ENCODE results near the gene ZNF672. TPM values are rescaled to one million over a fixed set of nuclear protein-coding genes. Genes with fewer than 3 reads are reported as not detected.
"Not testable (repeated sequence)": the region's sequence is repeated elsewhere in the genome, so short reads cannot be mapped to it uniquely, and the experiment has no call there.

The ZNF672 gene
- total RNA-seq, 3 donors from 2014 or later: 23.2 to 31.6 (median 27.2) TPM

DNA sequence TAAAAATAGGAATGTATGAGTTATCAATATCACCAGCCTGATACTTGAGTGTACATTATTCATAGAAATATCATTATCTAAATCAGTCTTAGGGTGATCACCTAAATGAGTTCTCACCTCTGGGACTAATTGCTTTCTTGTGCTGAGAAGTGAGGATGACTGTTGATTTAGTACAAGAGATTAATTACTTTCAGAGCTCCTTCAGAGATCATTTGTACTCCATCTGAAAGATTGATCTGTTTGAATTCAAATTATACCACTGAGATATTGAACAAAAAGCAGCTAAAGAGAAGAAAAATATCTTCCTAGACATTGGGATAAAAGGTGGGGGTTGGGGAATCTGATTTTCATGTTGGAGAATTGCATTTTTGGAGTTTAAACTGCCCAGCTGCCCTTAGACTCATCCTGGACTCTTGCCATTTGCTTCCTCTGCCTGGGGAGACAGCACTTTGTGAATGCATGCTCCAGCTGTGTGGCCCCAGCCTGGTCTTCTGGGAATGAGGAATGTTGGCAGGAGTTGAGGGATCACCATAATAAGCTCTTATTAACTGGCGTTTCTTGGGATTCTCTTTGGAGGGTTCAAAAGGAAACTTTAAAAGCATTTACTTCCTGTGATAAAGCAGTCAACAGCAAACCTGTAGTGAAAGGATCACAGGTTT lies 48.3 kb downstream of the ZNF672 start:
- no peaks in the 10 kb centered on the region for H3K36me3 ChIP-seq
- no peaks in the 10 kb centered on the region for H3K27me3 ChIP-seq
- H3K9me3 ChIP-seq: no peaks in the 10 kb centered on the region
- no peak overlapping the region for H3K27ac ChIP-seq
- DNase-seq (ENCODE audit: low spot score in 2 of 2): no peak
- H3K4me1 ChIP-seq: no peaks in the 10 kb centered on the region
- intact Hi-C loops (cut with DNase I; ENCODE audit: low total_unique reads): no loop called here
- H3K4me3 ChIP-seq: no peak overlapping the region
- TF ChIP-seq POLR2AphosphoS5 (IDR thresholded peaks at IDR 0.05) (no peak), CTCF (IDR thresholded peaks at IDR 0.05) (no peak), POLR2A (IDR thresholded peaks at IDR 0.05) (no peak)

GRCh38 chr1:248889914-248890243 lies 51.9 kb downstream of the ZNF672 start:
- H3K4me1 ChIP-seq; H3K27me3 ChIP-seq; DNase-seq (ENCODE audit: low spot score in 2 of 2); H3K36me3 ChIP-seq; H3K27ac ChIP-seq; H3K9me3 ChIP-seq; intact Hi-C loops (cut with DNase I; ENCODE audit: low total_unique reads); H3K4me3 ChIP-seq: not testable (repeated sequence)

DNA sequence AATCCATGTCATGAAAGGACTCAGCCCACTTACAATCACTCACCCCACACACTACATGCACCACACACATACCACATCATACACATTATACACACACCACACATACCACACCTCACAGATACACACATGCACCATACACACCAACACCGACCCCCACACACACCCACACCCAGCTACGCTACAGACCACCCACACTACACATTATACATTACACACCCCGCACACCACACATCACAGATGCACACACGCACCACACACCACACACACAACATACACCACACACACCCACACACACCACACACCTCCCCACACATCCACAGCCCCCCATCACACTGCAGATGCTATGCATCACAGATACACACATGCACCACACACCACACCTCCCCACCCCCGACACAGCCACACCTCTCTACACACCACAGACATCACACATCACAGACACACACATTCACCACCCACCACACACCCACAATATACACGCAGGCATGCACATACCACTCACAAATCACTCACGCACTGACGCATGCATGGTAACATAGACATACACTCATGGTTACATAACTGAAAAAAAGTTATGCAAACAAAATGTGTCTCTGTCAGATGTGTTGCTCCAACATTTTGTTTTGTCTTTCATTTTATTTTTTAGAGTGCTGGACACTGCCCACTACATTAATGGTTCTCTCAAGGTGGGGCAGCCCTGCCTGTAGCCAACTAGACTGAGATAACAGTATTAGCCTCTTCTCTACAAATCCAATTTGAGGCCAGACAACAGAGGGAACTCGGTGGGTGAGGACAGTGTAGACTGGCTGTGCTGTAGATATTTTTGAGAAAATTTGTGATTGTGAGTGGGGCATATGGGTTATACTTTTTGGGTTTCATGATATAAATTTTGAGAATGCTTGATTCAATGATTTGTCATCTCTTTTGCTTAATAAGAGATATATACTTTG lies 52.8 kb downstream of the ZNF672 start:
- intact Hi-C loops (cut with DNase I; ENCODE audit: low total_unique reads): no loop called here
- DNase-seq (ENCODE audit: low spot score in 2 of 2): no peak
- no peak overlapping the region for H3K27ac ChIP-seq
- TF ChIP-seq CTCF (IDR thresholded peaks at IDR 0.05) (no peak), POLR2A (IDR thresholded peaks at IDR 0.05) (no peak), POLR2AphosphoS5 (IDR thresholded peaks at IDR 0.05) (no peak)
- no peak overlapping the region for H3K4me3 ChIP-seq
- no peaks in the 10 kb centered on the region for H3K27me3 ChIP-seq
- H3K4me1 ChIP-seq: no peaks in the 10 kb centered on the region
- H3K9me3 ChIP-seq: no peaks in the 10 kb centered on the region
- no peaks in the 10 kb centered on the region for H3K36me3 ChIP-seq

GRCh38 chr1:248891758-248892157 lies 53.7 kb downstream of the ZNF672 start:
- TF ChIP-seq POLR2A (IDR thresholded peaks at IDR 0.05) (no peak), POLR2AphosphoS5 (IDR thresholded peaks at IDR 0.05) (no peak), CTCF (IDR thresholded peaks at IDR 0.05) (no peak)
- intact Hi-C loops (cut with DNase I; ENCODE audit: low total_unique reads): no loop called here
- Histone ChIP-seq H3K4me1 (no peaks in the 10 kb centered on the region), H3K27me3 (no peaks in the 10 kb centered on the region), H3K36me3 (no peaks in the 10 kb centered on the region), H3K9me3 (no peaks in the 10 kb centered on the region), H3K4me3 (no peak overlapping the region), H3K27ac (no peak overlapping the region)
- DNase-seq (ENCODE audit: low spot score in 2 of 2): no peak

- intact Hi-C loops (cut with DNase I; ENCODE audit: low total_unique reads): no loop called here
- H3K4me1 ChIP-seq: no peaks in the 10 kb centered on the region
- H3K27ac ChIP-seq: no peak overlapping the region
- no peak for DNase-seq (ENCODE audit: low spot score in 2 of 2)
- no peak overlapping the region for H3K4me3 ChIP-seq
- H3K36me3 ChIP-seq: no peaks in the 10 kb centered on the region
- TF ChIP-seq POLR2AphosphoS5 (IDR thresholded peaks at IDR 0.05) (no peak), POLR2A (IDR thresholded peaks at IDR 0.05) (no peak), CTCF (IDR thresholded peaks at IDR 0.05) (no peak)
- H3K27me3 ChIP-seq: no peaks in the 10 kb centered on the region
- H3K9me3 ChIP-seq: no peaks in the 10 kb centered on the region
Measured at GRCh38 chr1:248892590-248892989, 54.6 kb downstream of the ZNF672 start.
